NCI-H2227 (cell line): ENCODE results near the gene VPS39.

Experiments used
- DNase-seq: peaks from one replicate; lab custom pipeline; 2025; ENCODE audit not compliant: unreplicated experiment; lab: John Stamatoyannopoulos, UW

VPS39 gene

DNA sequence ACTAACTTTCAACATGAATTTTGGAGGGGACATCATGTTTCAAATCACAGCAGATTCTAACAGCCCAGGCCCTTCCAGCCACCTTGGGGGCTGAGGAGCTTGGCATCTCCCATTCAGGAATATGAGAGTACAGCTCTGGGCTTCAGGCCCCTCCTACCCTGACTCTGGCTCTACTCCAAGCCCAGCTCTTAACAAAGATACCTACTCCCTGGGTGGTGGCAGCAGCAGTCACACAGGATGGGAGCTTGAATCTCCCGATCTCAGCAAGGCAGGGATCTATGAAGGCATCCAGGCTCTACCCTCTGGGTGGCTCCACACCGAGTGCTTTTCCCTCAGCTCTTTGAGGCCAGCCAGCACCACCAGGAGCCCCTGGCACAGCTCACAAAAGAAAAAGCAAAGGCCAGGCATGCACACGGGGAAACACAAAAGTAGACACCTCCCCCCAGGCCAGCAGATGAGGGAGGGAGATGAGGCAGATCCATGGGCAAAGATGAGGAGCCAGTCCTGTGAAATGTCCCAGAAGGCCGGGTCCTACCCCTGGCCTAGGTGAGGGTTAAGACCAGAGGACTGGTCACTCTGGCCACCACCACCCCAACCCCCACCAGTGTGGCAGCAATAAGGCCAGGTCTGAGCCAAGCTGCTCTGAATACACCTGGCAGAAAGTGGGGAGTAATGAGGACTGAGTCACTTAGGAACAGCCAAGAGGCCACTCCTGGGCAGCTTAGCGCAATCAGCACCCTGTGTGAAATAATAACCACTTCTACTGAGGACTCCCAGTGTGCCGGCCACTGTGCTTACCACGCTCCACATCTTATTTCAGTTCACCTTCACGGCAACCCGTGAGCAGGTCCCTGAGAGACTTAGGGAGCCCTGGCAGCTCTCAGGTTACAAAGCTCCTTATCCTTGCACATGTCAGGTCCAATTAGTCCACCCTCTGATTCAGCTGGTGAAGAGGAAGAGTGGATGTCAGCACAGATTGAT lies 76.0 kb downstream of the VPS39 start:
- peak; percentile 7 for DNase-seq

DNA sequence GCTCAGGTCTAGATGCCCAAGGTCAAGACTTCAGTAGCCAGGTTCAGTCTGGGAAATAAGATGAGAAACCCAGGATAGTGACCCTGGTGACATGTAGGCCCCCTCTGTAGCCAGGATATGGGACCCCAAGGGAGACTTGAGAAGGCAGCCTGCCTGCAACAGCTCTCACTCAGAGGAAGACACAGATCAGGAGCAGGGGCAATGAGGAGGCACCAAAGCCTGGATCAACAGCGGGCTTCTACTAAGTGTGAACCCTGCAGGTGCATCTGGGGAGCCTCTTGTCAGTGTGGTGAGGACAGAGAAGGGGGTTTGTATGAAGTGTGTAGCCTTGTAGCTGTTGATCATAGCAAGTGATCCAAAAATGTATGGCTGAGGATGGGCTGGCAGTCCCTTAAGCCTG lies 77.1 kb downstream of the VPS39 start:
- no peak for DNase-seq

DNA sequence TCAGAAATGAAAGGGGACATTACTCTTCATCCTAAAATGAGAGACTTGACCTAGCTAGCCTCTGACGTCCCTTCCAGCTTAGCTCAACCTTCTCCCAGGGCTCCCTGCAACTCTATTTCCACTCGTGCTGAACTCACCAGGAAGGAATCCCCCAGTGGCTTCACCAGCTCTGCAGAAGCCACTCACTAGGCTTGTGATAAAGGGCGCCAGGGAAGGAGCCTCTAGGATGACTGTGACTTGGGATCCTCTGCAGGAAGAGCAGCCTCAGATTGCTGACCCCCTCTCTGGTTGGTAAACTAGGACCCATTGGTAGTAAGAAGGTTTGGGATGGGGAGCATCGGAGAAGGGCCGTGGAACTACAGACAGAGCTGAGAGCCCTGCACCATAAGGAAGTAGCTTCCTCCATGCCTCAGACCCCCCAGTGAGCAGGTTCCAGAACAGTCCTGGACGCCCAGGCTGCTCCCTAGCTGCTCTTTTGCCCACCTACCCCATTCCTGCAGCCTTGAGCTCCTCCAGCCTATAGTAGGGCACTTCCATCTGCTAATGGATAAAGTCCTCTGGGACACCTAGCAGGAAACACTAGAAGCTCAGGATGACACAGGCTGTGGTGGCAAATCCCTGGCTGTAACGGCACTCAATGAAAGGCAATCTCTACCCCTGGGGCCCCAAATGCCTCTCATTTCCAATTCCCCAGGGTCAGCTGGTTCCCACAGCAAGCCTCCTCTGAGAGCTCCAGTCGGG lies 77.7 kb downstream of the VPS39 start:
- DNase-seq: no peak

DNA sequence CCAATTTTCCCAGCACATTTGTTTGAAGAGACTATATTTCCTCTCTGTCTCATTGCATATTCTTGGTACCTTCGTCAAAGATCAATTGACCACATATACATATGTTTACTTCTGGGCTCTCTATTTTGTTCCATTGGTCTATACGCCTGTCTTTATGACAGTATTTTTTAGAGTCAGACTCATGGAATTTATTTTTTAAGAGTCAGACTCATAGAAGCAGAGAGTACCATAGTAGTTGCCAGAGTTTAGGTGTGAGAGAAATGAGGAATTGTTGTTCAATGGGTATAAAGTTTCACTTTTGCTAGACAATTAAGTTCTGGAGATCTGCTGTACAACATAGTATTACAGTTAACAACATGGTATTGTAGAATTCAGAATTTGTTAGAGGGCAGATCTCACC lies 78.7 kb downstream of the VPS39 start:
- no peak for DNase-seq

DNA sequence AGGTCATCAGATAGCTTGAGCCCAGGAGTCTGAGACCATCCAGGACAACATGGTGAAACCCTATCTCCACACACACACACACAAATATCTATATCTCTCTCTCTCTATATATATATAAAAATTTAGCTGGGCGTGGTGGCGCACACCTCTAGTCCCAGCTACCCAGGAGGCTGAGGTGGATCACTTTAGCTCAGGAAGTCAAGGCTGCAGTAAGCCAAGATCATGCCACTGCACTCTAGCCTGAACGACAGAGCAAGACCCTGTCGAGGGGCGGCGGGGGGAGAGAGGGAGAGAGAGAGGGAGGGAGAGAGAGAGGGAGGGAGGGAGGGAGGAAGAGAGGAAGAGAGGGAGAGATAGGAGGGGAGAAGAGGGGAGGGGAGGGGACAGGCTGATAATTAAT lies 79.6 kb downstream of the VPS39 start:
- no peak for DNase-seq

DNA sequence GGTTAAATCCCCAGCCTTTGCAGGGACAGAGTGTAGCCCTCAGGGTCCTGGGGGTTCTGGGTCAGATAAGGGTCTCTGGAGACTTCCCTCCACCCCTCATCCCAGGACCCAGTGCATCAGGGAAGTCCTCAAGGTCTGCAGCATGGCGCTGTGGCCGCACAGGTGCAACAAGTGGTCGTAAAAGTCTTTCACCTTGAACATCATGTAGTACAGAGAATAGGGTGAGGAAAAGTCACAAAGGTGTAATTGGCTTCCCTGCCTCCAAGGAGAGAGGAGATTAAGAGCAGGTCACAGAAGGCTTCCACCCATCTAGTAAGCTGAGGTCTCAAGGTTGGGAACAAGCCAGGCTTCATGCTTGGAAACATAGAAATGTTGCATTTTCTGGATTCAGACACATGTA lies 84.6 kb downstream of the VPS39 start:
- no peak for DNase-seq

DNA sequence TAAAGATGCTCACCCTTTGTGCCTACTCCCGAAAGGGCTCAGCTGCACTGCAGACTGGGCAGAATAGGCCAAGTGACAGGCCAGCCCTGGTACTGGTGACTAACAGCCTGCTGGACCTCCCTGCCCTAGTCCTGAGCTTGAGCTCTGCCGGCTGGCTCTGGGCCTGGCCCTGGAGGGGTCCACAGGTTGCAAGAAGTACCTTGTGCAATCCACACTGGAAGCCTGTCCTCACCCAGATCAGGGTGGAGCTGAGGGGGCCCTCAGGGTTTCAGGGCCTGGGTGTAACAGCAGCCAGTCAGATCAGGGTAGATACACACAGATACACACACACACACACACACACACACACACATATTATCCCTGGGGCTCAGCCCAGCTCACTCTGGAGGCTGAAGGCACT lies 86.4 kb downstream of the VPS39 start:
- DNase-seq: no peak

DNA sequence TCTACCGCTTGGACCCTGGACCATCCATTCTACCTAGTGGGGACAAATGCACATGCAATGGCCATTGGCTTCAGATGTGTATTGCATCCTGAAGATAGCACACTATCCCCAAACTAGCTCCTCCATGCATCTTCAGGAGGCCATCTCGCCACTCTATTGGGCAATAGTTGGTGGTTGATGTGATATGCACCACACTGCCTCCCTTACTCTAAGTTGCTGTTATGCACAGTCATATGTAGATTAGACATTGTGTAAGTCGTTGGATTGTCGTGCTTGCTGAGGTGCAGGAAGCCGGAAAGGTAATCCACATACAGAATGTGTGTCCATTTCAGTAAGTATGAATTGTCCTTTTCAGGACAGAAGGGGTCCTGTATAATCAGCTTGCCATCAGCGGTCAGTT lies 87.1 kb downstream of the VPS39 start:
- DNase-seq: no peak

DNA sequence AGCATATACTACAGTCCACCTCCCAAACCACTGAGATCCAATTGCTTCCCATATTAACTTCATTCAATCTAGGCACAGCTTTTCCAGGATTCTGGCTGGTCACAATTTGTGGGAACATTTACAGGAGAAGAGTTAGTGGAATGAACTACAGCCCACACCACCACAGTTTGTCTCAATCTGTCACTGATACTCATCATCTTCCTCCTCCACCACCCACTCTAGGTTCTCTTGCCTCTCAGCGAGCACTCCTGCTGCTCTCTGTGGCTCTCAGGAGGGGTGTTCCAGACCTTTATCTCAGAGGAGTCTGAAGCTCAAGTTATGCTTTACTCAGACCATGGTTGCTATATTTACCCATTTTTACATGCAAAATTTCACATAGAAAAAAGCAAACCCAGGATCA lies 87.8 kb downstream of the VPS39 start:
- DNase-seq: no peak

DNA sequence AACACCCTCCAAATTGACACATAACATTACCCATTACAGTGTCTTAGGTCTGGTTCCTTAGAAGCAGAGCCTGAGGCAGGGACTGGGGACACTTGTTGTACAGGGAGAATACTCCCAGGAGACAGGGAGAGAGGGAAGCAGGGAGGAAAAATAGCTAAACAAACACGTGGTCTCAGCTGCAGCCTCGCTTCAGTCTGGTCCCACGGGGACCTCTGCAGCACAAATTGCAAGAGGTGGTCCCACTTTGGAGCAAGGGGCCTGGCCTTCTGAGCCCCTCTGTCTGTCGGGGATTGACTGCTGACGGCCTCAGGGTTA lies 88.7 kb downstream of the VPS39 start:
- DNase-seq: no peak

DNA sequence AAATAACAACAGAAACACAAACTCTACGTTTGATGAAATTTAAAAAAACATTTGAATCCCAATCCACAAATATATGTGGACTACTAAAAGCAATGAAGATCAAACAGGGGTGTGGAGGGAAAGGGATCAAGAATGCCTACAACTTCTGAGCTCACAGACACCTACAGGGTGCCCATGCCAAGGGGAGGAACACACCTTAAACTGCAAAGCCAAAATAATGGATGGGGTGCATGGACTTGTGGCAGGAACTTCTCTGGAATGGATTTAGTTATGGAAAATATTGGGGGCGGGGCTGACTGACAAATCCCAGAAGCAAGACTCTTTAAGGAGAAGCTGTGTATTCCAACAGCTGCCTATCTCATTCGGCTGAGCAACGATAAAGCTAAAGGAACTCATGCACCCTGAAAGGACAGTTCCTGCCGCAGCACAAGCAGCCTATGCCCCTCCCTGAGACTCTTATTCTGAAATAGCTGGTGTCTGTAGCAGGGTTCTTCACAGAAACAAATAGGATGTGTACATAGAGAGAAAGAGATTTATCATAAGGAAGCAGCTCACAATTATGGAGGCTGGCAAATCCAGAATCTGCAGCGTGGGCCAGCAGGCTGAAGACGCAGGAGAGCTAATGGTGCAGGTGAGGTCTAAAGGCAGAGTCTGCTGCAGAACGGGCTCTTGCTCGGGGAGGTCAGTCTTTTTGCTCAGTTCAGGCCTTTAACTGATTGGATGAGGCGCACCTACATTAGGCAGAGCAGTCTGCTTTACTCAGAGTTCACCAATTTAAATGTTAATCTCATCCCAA lies 89.3 kb downstream of the VPS39 start:
- no peak for DNase-seq

DNA sequence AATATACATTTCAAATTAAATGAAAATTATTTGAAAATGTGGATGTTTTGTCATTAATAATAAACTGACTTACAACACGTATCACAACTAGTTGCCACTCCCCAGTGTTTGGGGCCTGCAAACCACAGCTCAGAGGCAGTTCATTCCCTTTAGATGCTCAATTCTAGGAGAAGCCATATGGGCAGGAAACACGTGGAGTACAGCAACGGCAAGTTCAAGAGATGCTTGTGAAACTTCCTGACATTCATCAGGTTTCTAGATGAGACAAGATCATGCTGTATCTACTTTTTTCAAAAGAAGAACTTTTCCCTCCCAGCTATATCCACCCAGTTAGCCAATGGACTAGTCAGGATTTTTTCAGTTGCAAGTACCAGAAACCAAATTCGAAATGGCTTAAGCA lies 96.2 kb downstream of the VPS39 start:
- no peak for DNase-seq

DNA sequence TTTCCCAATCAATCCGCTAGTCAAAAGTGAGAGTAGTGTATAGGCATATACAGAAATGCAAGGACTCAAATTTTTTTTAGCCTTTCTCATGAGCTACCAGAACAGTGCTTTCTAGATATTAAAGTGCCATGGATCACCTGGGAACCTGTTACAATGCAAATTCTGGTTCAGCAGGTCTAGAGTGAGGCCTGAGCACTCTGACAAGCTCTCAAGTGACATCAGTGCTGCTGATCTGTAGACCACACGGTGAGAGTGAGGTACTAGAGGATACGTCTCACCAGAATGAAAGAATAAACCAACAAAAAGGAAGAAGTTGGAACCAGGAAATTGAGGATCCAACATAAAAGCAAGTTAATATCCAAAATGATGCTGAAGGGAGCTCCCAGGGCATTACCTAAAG lies 97.7 kb downstream of the VPS39 start:
- no peak for DNase-seq

DNA sequence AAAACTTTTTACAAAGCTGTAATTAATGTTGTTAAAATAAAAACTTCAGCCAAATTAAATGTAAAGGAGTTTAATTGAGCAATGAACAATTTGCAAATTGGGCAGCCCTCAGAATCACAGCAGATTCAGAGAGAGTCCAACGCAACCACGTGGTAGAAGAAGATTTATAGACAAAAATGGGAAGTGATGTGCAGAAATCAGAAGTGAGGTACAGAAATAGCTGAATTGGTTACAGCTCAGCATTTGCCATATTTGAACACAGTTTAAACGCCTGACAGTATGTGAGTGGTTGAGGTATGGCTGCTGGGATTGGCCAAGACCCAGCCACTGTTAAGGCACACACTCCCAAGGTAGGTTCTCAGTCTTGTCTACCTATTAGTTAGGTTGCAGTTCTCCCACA lies 99.3 kb downstream of the VPS39 start:
- DNase-seq: no peak
